Activated CD4-positive, alpha-beta T cell treated with anti-CD3 and anti-CD28 coated beads, Interleukin-2, amount 50 U/mL, for 1 hour (primary cell): Measurements from ENCODE around the gene KPNB1.
A peak's percentile ranks its signal among the peaks of the same experiment; 100 is the strongest.

Experiments used
- DNase-seq: peaks from one replicate; pipeline ENCODE4 v3.0.0-alpha.2; 2020

The KPNB1 gene

DNA sequence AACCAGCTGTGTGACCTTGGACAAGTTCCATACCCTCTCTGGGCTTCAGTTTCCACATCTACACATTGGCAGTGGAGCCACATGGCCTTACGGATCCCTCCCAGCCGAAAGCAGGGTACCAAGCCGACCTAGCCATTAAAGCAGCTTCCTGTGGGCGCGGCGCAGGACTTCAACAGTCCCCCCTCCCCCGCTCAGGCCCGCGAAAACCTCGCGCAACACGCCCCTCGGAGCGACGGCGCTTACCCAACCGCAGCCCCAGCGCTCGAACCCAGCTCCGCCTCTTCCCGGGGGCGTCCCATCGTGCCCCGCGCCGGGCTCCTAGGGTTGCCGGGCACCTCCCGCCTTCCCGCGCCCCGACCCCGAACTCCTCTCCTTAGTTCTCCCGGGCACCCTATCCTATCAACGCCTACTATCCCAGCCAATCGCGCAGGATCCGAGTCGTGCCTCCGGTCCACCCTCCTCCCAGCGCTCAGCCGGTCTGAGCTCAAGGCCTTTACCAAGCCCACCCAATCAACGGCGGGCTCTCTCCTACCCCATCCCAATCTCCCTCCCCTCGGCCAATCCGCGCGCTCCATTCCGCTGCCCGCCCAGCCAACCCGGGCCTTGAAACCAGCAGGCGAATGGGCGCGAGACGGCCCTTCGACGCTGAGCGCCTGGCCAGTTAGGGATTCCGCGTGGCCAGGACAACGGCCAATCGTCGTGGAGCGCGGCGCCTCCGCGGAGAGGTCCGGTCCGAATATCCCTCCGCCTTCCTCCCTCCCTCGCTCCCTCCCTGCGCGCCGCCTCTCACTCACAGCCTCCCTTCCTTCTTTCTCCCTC is at the start of gene KPNB1:
Gene KPNB1 (plus strand): TSS at position 767 of the 819 bp plus-strand sequence. CDS start 326 bp downstream, outside the sequence.
- peak; percentile 95 for DNase-seq

DNA sequence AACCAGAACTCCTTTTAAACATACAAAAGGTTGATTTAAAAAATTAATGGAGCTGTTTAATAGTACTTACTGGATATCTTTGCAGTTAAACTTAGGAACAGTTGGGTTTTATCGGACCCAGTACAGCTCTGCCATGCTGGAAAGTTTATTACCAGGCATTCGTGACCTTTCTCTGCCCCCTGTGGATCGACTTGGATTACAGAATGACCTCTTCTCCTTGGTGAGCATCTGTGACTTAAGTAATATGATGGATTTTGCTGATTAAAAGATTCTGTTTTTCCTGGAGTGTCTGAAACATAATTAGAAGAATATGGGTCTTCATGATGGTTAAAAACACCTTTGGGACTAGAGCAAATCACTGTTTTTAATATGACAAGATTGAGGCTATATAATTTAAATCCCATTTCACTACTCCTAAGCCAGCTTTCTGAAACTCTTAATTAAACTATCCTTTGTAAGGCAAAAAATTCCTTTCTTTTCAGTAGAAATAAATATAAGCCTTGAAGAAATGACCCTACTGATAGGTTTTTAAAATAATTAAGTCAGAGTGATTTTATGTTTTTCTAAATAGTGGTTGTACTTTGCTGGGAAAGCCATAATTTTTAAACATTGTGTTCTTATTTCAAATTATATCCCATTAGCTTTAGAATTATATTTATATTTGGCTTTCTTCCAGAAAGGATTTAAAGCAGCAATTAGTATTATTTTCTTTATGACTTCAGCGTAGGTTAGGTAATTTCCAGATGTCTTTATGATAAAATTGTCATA is 45.7 kb upstream of the KPNB1 start:
- DNase-seq: no peak

DNA sequence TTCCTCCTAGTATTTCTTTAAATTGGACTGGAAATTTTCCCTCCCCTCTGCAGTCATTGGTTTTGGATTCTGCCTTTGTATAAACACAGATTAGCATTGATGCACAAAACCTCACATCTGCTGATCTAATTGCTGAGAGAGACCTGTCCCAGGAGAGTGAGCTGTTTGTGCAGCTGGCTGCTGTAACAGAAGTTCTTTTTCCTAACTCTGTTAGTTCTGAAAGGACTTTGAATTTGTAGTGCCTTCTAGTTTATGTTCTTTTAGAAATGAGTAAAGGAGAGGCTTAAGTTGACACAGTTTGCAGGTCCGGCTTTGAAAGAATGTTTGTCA is 45.2 kb upstream of the KPNB1 start:
- no peak for DNase-seq

DNA sequence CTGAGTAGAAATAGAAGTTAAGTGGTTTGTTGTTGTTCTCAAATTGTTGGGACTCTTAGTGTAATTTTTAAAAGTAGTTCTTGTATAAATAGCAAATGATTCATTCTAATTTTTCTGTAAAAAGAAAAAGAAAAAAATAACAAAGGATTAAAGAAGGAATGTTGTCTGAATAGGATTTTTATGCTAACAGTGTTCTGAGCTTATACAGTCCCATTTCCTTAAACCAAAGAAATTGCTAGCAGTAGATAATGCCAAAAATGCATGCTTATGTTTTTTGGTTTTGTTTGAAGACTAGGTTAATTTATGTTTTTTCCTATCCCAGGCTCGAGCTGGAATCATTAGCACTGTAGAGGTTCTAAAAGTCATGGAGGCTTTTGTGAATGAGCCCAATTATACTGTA is 44.7 kb upstream of the KPNB1 start:
- no peak for DNase-seq

DNA sequence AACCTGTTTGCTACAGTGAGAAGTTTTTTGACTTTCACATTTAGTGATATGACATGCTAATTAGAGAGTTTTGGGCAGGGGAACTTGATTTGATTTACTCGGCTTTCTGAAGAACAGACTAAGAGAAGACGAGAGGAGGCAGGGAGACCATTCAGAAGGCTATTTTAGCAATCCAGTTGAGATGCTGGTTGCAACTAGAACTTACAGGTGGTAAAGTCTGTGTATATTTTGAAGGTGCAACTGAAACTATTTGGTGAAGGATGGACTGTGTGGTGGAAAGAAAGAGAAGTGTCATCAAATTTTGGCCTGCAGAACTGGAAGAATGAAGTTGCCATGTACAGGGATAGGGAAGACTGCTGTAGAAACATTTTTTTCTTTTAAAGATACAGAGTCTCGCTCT is 42.2 kb upstream of the KPNB1 start:
- no peak for DNase-seq

DNA sequence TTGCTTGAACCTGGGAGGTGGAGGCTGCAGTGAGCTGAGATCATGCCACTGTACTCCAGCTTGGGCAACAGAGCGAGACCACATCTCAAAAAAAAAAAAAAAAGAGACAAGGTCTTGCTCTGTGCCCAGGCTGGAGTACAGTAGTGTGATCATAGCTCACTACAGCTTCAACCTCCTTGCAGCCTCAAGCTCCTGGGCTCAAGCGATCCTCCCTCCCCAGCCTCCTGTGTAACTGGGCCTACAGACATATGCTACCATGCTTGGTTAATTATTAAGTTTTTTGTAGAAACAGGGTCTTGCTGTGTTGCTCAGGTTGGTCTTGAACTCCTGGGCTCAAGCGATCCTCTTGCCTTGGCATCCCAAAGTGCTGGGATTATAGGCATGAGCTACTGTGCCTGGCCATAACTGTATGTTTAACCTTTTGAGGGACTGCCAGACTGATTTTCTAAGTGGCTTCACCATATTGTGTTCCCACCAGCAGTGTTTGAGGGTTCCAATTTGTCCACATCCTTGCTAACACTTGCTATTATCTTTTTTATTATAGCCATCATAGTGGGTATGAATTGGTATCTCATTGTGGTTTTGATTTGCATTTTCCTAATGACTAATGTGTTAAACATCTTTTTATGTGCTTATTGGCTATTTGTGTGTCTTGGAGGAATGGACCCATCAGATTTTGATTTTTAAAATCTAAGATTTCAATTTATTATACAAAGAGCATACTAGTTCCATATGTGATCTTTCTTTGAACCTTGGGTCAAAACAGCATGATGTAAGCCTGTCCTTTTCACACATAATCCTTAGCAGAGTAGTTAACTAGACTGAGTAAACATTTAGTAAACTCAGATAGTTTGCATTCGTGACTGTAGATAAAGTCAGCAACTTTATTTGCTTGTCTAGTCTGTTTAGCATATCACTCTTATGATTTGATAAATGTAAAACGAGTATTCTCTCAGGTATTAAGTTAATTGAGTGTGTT is 38.1 kb upstream of the KPNB1 start:
- no peak for DNase-seq

DNA sequence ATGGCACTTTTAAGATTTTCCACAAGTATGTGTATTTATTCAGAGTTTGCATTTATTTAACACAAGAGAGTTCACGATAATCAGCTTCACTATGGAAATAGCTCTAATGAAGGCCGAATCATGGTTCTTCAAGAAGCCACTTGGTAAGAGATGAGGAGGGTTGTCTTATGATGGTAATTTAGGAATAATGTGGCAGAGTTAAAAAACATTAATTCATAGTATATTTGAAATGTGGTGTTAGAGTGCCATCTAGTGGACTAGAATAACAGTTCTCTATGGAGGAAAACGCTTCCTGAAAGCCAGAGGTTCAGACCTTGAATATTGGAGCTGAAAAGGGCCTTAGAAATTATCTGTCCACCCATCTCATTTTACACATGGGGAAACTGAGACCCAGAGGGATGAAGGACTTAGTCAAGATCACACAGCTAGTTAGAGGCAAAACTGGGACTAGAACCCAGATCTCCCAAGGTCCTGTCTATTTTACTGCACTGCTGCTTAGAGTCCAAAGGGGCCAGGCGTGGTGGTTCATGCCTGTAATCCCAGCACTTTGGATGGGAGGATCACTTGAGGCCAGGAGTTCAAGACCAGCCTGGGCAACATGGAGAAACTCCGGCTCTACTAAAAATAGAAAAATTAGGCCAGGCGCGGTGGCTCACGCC is 33.8 kb upstream of the KPNB1 start:
- DNase-seq: no peak

DNA sequence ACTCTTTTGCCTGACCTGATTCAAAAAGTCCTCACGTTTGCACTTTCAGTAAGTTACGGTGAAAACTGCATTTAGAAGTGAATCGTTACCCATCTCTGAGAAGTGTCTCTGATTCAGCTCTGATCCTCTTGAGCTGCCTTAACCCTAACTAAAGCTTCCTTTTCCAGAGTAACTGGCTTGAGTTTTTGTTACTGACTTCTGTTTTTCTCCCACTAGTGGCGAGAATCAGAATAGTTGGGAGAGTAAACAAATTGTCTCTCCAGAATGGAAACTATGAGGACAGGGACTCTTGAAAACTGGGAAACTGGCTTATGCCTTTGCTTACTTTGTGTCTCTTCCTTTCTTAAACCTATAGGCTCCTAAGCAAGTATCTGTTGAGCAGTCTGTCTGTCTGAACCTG is 31.3 kb upstream of the KPNB1 start:
- no peak for DNase-seq

DNA sequence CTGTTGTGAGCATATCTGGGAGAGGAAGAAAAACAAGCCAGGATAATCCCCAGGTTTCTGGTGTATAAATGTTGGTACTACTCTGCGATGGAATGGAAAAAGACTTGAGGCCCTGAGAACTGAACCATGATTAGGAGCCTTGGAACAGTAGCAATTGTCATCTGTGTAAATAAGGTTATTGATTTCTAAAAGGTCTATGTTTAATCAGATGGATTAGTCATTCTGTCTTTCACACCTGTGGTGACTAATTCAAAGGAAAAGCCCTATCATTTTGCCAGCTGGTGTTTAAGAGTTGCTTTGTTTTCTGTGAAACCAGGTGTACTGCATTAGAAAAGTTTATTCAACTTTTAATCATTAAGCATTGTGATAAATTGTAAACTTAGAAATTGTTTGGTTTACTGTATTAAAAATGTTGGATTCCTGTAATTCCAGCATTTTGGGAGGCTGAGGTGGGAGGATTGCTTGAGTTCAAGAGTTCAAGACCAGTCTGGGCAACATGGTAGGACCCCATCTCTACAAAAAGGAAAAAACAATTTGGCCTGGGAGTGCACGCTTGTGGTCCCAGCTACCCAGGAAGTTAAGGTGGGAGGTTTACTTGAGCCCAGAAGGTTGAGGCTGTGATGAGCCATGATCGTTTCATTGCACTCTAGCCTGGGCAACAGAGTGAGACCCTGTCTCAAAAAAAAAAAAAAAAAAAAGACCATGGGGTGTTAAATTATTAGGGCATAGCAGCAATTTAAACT is 29.0 kb upstream of the KPNB1 start:
- no peak for DNase-seq

DNA sequence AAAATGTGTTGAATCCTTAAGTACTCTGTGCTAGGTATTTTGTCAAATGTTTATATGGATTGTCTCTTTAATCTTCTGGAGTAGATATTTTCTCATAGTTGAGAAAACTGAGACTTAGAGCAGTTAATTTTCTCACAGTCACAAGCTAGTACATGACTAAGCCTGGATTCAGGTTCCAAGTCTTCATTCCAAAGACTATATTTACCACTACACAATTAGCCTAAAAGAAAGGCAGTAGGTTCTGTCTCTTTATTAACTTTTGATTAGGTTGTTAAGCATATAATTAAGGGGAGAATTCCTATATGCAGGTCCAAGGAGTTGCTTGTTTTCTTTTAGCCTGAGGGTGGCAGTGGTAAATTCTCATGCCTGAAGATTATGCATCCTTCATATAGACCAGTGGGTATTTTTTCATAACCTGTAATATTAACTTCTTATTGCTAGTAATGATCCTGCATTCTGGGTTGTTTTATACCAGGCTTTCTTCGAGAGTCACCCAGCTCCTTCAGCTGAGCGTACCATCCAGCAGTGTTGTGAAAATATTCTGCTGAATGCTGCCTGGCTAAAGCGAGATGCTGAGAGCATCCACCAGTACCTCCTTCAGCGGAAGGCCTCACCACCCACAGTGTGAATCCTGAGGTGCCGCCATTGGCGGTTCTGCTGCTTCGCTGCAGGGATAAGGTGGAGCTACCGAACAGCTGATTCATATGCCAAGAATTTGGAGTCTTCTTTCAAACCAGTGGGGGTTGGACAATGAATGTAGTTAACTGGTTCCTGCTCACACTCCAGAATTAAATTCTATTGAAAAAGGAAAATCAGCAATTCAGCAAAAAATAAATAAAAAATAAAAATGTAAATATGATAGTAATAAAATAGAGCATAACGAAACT is 28.2 kb upstream of the KPNB1 start:
- DNase-seq: no peak

DNA sequence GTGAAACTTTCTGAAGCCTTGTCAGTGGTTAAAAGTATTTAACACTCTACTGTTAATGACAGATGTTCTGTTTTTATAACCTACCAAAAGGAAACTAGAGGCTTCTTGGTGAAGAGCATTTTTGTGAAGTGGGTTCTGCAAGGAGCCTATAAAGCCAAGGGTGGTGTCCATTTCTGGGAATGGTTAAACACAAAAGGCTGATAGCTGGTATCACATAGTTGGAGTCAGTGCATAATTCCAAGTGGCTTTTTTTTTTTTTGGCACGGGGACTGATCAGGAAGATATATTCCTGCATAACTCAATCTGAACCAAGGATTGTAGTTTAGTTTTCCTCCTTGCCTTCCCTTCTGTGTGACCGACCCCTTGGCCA is 27.6 kb upstream of the KPNB1 start:
- no peak for DNase-seq

DNA sequence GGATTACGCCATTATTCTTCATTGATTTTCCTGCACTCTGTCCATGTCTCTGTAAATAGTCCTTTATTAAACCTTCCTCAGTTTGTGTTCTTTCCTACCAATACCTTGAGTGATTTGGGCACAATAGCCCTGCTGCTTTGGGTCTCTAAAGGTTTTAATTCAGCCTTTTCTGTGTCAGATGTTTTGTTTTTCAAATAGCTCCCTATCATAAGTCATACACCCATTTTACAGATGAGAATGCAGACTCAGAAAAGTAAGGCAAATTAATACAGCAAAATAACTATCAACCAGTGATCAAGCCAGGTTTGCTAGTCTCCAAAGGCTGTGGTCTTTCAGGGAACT is 25.0 kb upstream of the KPNB1 start:
- no peak for DNase-seq

DNA sequence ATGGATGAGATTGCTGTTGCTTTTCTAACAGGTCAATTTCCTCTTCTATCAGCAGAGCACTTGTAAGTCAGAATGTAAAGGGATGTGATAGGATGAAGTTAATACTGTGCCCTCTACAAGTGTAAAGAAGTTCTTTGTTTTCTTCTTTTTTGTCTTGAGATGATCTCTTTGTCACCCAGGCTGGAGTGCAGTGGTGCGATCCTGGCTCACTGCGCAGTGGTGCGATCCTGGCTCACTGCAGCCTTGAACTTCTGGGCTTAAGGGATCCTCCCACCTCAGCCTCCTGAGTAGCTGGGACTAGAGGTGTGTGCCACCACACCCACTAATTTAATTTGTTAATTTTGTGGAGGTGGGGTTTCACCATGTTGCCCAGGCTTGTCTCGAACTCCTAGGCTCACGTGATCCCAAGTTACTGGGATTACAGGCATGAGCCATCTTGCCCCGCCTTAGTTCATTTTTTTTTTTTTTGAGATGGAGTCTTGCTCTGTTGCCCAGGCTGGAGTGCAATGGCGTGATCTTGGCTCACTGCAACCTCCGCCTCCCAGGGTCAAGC is 21.6 kb upstream of the KPNB1 start:
- DNase-seq: no peak

DNA sequence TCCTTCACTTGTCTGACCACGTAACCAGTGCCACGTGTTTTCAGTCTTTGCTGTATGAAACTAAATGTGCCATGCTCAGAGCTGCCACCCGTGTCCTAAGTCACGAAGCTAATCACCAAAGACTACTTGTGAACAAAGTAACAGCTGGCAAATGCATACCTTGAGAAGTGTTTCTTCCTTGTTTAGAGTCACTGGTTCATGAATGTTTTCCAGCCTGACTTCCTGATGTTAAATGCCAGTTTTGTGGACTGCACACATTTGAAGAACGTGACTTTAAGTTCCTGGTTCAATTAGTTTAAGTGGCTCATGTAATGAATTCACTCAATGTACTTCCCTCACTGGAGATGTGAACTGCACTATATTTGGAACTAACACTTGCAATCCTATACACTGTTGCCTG is 19.9 kb upstream of the KPNB1 start:
- DNase-seq: no peak

DNA sequence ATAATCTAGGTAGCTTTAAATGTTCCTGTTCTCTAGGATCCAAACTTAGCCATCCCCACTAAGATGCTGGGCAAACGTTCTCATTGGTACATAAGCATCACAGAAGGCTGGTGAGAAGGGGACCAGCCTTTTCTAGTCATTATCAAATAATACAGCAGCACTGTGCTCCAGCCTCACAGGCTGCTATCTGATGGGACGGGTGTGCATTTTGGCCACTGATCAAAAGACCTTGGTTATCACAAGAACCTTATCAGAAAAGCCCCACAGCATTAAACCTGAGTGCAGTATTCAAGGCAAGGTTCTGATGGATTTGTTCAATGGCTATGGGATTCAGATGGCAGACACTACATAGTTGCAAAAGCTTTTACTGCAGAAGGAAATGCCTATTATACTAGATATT is 19.1 kb upstream of the KPNB1 start:
- DNase-seq: no peak

DNA sequence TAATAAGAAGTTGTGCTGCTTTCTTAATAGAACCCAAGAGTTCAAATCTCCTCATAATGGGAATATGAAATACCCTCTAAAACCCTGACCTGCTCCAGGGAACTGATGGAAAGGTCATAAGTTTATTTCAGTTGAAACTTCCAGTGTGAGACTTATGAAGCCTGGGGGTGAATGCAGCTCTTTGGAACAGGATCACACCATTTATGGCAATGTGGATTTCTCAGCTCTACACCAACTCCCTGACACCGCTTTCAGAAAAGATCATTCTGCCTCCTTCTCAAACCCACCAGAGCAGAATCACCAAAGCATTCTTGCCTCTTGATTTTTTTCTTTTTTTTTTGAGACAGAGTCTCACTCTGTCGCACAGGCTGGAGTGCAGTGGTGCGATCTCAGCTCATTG is 16.7 kb upstream of the KPNB1 start:
- no peak for DNase-seq

DNA sequence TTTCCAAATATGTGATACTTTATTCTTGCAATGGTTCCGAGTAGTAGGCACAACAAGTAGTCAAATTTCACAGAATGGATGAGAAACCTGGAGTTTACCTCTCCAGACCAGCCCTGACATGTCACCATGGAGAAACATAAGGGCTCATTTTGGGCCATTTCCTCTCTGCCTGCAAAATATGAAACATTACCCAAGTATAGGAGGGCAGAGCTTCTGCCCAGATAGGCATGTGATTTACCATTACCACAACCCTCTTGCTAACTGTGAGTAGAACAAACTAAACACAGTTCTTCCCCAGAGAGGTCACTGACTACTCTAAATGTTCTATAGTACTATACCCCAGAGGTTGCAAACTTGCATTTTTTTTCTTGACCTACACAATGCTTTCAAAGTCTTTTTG is 15.7 kb upstream of the KPNB1 start:
- no peak for DNase-seq

DNA sequence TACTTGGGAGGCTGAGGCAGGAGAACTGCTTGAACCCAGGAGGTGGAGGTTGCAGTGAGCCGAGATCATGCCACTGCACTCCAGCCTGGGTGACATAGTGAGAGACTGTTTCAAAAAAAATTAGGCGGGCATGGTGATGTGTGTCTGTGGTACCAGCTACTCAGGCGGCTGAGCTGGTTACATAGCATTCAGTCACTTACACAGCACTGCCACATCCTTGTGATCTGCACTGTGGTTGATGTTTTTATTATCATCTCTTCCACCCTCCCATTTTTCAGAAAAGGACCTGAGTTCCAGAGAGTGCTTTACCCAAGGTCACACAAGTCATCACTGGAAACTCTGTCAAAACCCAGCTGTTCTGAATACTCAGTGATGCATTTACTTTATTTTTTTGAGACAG is 14.8 kb upstream of the KPNB1 start:
- DNase-seq: no peak

DNA sequence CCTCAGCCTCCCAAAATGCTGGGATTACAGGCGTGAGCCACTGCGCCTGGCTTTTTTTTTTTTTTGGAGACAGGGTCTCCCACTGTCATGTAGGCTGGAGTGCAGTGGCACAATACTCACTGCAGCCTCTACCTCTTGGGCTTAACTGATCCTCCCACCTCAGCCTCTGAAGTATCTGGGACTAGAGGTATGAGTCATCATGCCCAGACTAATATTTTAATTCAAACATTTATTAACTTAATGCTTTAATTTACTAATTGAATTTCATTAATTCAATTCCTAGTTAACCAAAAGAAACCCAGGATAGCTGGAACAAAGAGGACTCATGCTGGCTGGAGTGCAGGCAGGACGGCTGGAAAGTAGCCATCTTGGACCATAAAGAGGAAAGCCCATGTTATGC is 14.0 kb upstream of the KPNB1 start:
- DNase-seq: no peak

DNA sequence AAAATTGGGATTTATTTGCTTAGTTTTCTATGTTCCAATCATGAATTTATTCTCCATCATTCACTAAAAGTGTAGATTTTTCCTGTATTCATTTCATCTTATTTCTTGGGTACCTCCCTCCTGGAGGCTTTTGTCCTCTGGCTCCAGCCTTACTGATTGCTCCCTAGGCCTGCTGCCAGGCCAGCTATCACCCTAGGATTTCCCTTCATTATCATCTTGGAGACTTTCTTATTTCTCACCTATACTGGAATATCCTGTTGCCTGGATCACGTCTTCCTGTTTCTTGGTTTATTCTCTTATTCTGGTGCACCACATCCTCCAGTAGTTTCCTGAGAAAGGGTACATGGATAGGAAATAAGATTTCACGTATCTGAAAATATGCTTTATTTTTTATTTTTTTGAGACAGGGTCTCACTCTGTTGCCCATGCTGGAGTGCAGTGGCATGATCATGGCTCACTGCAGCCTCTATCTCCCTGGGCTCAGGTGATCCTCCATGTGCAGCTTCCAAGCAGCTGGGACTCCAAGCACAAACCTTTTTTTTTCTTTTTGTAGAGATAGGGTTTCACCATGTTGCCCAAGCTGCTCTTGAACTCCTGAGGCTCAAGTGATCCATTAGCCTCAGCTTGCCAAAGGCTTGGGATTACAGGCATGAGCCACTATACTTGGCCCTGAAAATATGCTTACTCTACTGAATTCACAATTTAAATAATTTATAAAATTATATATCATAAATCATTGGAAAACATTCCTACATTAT is 13.3 kb upstream of the KPNB1 start:
- no peak for DNase-seq
